ENCODE results near the gene REEP3.
"Not testable (repeated sequence)": the region's sequence is repeated elsewhere in the genome, so short reads cannot be mapped to it uniquely, and the experiment has no call there.

The REEP3 gene

GRCh38 chr10:63547628-63548360, 26.6 kb downstream of the REEP3 start:
- DNase-seq (ENCODE audit: low read depth in 2 of 3, low spot score in 1 of 3) = no peak

GRCh38 chr10:63548860-63549259, 27.7 kb downstream of the REEP3 start:
- no peak for DNase-seq (ENCODE audit: low read depth in 2 of 3, low spot score in 1 of 3)

DNA sequence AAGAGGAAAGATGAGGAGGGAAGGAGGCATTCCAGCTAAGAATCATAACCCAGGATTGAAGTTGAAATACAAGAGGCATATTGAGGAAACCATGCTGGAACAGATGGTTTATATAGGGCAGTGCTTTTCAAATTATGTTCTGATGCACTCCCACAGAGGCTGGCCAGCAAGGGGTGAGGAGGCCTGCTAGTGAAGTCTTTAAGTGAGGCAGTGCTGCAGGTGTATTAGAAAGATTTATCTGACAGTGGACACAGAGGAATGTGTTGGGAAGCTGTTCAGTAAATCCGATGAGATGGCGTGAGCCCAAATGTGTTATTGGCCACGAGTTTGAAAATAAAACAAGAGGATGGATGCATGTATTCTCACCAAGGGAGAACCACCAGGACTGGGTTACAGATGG, 28.6 kb downstream of the REEP3 start:
- no peak for DNase-seq (ENCODE audit: low read depth in 2 of 3, low spot score in 1 of 3)

GRCh38 chr10:63553031-63553430, 31.8 kb downstream of the REEP3 start:
- DNase-seq (ENCODE audit: low read depth in 2 of 3, low spot score in 1 of 3) = no peak

- no peak for DNase-seq (ENCODE audit: low read depth in 2 of 3, low spot score in 1 of 3)
These were observed 32.3 kb downstream of the REEP3 start for GRCh38 chr10:63553473-63553872.

DNA sequence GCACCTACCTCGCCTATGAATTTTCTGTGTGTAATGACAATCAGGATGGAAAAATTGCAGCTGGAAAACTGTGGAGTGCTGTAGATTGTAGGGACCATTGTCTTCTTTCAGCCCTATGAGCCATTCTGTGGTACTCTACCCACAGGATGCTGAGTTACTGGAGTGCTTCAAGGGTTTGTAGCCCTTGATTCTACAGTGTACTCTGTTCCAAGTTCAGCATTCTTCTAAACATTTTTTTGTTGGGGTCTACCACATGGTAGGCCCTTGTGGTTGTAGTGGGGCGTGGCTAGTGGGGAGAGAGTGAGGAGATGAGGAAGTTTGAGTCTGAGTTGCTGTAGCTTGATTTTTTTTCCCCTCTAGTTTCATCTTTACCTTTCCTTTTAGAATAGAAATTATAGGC, 33.5 kb downstream of the REEP3 start:
- no peak for DNase-seq (ENCODE audit: low read depth in 2 of 3, low spot score in 1 of 3)

- DNase-seq (ENCODE audit: low read depth in 2 of 3, low spot score in 1 of 3) = no peak
These were observed 34.1 kb downstream of the REEP3 start for GRCh38 chr10:63555330-63555729.

DNA sequence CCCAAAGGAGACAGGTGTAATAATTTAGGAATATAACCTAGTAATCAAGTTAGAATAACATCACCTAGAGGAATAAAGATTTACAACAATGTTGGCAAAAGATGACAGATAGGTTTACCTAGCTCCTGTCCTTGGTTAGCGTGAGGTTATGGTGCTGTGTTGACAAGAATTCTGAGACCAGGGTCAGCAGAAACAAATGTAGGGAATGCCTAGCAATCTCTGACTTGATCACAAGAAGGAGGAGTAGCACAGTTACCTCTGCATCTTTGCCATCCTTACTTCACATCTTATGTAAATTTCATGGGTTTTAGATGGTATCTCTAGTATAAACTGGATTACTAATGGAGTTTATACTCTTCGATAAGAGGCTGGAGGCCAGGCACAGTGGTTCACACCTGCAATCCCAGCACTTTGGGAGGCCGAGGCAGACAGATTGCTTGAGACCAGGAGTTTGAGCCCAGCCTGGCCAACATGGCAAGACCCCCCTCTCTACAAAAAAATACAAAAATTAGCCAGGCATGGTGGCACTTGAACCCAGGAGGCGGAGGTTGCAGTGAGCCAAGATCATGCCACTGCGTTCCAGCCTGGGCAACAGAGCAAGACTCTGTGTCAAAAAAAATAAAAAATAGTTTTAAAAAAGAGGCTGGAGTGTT, 37.1 kb downstream of the REEP3 start:
- DNase-seq (ENCODE audit: low read depth in 2 of 3, low spot score in 1 of 3) = no peak

GRCh38 chr10:63561341-63561740, 40.1 kb downstream of the REEP3 start:
- no peak for DNase-seq (ENCODE audit: low read depth in 2 of 3, low spot score in 1 of 3)

- no peak for DNase-seq (ENCODE audit: low read depth in 2 of 3, low spot score in 1 of 3)
These were observed 41.2 kb downstream of the REEP3 start for GRCh38 chr10:63562391-63562790.

DNA sequence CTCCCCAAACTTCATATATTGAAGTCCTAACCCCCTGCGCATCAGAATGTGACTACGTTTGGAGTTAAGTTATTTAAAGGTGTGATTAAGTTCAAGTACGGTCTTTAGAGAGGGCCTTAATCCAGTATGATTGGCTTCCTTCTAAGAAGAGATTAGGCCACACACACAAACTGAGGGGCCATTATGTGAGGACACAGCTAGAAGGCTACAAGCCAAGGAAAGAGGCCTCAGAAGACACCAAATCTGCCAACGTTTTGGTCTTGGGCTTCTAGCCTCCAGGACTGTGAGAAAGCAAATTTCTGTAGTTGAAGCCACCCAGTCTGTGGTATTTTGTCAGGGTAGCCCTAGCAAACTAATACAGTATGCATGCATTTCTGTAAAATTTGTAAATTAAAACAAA, 41.7 kb downstream of the REEP3 start:
- DNase-seq (ENCODE audit: low read depth in 2 of 3, low spot score in 1 of 3) = no peak

DNA sequence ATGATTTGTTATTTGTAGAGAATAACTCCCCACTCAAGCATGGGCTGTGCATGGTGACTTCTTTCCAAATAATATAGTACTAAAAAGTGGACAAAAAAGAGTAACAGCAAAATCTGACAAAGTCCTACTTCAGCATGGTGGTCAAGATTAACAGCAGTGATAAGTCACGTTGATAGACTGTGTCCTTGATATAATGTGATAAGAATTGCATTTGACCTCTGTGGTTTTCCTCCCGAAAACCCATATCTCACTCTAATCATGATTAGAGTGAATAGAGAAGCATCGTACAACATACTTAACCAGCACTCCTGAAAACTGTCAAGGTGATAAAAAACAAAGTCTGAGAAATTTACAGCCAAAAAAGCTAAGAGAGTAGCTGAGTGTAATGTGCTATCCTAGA, 42.4 kb downstream of the REEP3 start:
- no peak for DNase-seq (ENCODE audit: low read depth in 2 of 3, low spot score in 1 of 3)

- DNase-seq (ENCODE audit: low read depth in 2 of 3, low spot score in 1 of 3) = not testable (repeated sequence)
These were observed 43.5 kb downstream of the REEP3 start for GRCh38 chr10:63564731-63565130.

- no peak for DNase-seq (ENCODE audit: low read depth in 2 of 3, low spot score in 1 of 3)
These were observed 52.0 kb downstream of the REEP3 start for GRCh38 chr10:63573068-63573697.

DNA sequence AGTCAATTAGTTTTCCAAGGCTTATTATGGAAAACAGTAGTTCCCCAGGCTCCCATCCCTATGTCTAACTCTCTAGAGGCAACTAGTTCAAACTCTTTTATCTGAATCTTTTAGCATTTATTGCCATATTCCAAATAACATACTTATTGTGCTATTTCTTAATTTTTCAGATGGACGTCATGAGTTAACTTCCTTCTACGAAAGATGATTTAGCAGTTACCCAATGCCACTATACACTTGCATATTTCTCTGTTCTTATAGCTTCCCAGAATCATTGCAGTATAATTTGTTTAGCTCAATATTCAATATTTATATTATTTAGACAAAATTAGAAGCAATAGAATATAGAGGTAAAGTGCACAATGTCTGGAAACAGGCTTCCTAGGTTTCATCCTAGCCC, 52.8 kb downstream of the REEP3 start:
- DNase-seq (ENCODE audit: low read depth in 2 of 3, low spot score in 1 of 3) = no peak

- no peak for DNase-seq (ENCODE audit: low read depth in 2 of 3, low spot score in 1 of 3)
These were observed 55.3 kb downstream of the REEP3 start for GRCh38 chr10:63576501-63576900.

DNA sequence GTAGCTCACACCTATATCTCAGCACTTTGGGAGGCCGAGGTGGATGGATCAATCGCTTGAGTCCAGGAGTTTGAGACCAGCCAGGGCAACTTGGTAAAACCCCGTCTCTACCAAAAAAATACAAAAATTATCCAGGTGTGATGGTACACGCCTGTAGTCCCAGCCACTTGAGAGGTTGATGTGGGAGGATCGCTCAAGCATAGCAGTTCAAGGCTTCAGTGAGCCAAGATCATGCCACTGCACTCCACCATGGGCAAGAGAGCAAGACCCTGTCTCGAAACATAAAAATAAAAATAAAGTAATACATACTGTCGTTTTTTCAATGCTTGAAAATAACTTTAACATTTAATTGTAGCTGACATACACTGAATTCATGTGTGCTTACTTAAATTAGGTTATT, 57.3 kb downstream of the REEP3 start:
- DNase-seq (ENCODE audit: low read depth in 2 of 3, low spot score in 1 of 3) = no peak

- no peak for DNase-seq (ENCODE audit: low read depth in 2 of 3, low spot score in 1 of 3)
These were observed 58.3 kb downstream of the REEP3 start for GRCh38 chr10:63579371-63580014.

DNA sequence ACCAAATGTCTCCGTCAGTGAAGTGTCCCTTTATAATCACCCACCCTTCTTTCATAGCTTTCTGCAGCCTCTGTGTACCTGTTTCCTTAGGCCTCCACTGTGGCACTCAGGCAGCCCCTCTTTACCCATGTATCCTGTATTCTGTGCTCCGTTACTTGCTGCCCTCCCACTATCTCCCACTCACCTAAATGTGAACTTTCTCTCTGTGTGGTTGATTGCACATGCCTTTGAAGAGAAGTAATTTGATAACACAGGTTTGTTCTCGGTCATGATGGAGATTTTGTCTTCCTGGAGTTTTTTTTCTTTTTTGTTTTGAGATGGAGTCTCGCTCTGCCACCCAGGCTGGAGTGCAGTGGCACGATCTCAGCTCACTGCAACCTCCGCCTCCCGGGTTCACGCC, 61.5 kb downstream of the REEP3 start:
- no peak for DNase-seq (ENCODE audit: low read depth in 2 of 3, low spot score in 1 of 3)

GRCh38 chr10:63583397-63583796, 62.2 kb downstream of the REEP3 start:
- DNase-seq (ENCODE audit: low read depth in 2 of 3, low spot score in 1 of 3) = no peak

- DNase-seq (ENCODE audit: low read depth in 2 of 3, low spot score in 1 of 3) = no peak
These were observed 62.9 kb downstream of the REEP3 start for GRCh38 chr10:63583909-63584724.
